Measurements from ENCODE around the gene RTRAF.

DNA sequence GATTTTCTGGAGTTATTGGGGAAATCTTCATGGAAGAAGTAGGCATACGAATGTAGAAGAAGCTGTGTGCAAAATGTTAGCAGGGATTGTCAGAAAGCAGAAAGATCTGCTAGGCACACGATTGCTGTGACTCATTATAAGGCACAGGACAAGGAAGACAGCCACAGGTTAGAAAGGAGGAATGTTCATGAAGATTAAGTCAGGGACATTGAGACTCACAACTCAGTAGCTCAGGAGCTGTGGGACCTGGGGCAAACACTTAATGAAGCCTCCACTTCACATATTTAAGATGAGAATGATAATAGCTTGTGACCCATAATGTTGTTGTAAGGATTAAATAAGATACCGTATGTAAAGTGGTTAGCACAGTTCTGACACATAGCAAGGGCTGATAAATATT, 26.6 kb upstream of the RTRAF start:
- TF ChIP-seq, protein P1, sequence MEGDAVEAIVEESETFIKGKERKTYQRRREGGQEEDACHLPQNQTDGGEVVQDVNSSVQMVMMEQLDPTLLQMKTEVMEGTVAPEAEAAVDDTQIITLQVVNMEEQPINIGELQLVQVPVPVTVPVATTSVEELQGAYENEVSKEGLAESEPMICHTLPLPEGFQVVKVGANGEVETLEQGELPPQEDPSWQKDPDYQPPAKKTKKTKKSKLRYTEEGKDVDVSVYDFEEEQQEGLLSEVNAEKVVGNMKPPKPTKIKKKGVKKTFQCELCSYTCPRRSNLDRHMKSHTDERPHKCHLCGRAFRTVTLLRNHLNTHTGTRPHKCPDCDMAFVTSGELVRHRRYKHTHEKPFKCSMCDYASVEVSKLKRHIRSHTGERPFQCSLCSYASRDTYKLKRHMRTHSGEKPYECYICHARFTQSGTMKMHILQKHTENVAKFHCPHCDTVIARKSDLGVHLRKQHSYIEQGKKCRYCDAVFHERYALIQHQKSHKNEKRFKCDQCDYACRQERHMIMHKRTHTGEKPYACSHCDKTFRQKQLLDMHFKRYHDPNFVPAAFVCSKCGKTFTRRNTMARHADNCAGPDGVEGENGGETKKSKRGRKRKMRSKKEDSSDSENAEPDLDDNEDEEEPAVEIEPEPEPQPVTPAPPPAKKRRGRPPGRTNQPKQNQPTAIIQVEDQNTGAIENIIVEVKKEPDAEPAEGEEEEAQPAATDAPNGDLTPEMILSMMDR (IDR thresholded peaks at IDR 0.05 in 8 of 11, conservative IDR thresholded peaks at IDR 0.05 in 3 of 11), result no peak
- TF ChIP-seq POLR2A (IDR thresholded peaks at IDR 0.05) (no peak), POLR2AphosphoS5 (IDR thresholded peaks at IDR 0.05) (no peak)

Data from spleen (tissue), 7 donors.